H9 (cell line): ENCODE data around the gene HABP4. TPM values are rescaled to one million over a fixed set of nuclear protein-coding genes. Genes with fewer than 3 reads are reported as not detected.
A peak's percentile ranks its signal among the peaks of the same experiment; 100 is the strongest.

ENCODE experiments used
- DNase-seq: peaks from one replicate; pipeline ENCODE4 v3.0.0-alpha.2; 2017
- H2AFZ ChIP-seq: one replicate; pipeline ENCODE4 v1.6.1; 2013; ENCODE audit warnings: mild to moderate bottlenecking, low read length, control low read depth, moderate library complexity
- H2AK5ac ChIP-seq: 2 replicates; pipeline ENCODE4 v1.6.1; 2013; ENCODE audit warnings: low read length, control low read depth, mixed read lengths; ENCODE audit not compliant: insufficient read length
- H2BK120ac ChIP-seq: one replicate; pipeline ENCODE4 v1.6.1; 2013; ENCODE audit warnings: low read depth, mild to moderate bottlenecking, low read length, control low read depth, inconsistent platforms; ENCODE audit not compliant: poor library complexity, severe bottlenecking
- H2BK12ac ChIP-seq: 2 replicates; pipeline ENCODE4 v1.6.1; 2013; ENCODE audit warnings: low read length, control low read depth, mixed read lengths, low read depth; ENCODE audit not compliant: insufficient read length
- H2BK15ac ChIP-seq: 2 replicates; pipeline ENCODE4 v1.6.1; 2013; ENCODE audit warnings: low read depth, low read length, control low read depth
- H2BK20ac ChIP-seq: one replicate; pipeline ENCODE4 v1.6.1; 2013; ENCODE audit warnings: low read depth, mild to moderate bottlenecking, low read length, control low read depth, inconsistent platforms; ENCODE audit not compliant: poor library complexity, severe bottlenecking
- H2BK5ac ChIP-seq: 2 replicates; pipeline ENCODE4 v1.6.1; 2013; ENCODE audit warnings: low read length, control low read depth, mixed read lengths; ENCODE audit not compliant: insufficient read length
- H3K14ac ChIP-seq: 2 replicates; pipeline ENCODE4 v1.6.1; 2013; ENCODE audit warnings: low read length, control low read depth; ENCODE audit not compliant: insufficient read depth
- H3K18ac ChIP-seq: 2 replicates; pipeline ENCODE4 v1.6.1; 2013; ENCODE audit warnings: low read depth, mild to moderate bottlenecking, mixed read lengths, low read length, control low read depth; ENCODE audit not compliant: insufficient read length
- H3K23ac ChIP-seq: 2 replicates; pipeline ENCODE4 v1.6.1; 2013; ENCODE audit warnings: low read length, control low read depth, mixed read lengths, low read depth; ENCODE audit not compliant: insufficient read length
- H3K23me2 ChIP-seq: 2 replicates; pipeline ENCODE4 v1.6.1; 2013; ENCODE audit warnings: low read depth, mild to moderate bottlenecking, mixed read lengths, low read length, control low read depth; ENCODE audit not compliant: insufficient read length, poor library complexity, severe bottlenecking
- H3K27ac ChIP-seq: 2 replicates; pipeline ENCODE4 v1.5.1; 2013; ENCODE audit warnings: low read length, control low read depth, mixed read lengths, low read depth; ENCODE audit not compliant: insufficient read length
- H3K27me3 ChIP-seq: 2 replicates; pipeline ENCODE4 v1.6.1; 2013; ENCODE audit warnings: low read length, control low read depth, inconsistent platforms; ENCODE audit not compliant: insufficient read depth
- H3K4ac ChIP-seq: 2 replicates; pipeline ENCODE4 v1.6.1; 2013; ENCODE audit warnings: low read depth, mild to moderate bottlenecking, control low read depth, inconsistent platforms, low read length, moderate library complexity
- H3K4me1 ChIP-seq: 2 replicates; pipeline ENCODE4 v1.6.1; 2013; ENCODE audit warnings: low read length, control low read depth, inconsistent platforms; ENCODE audit not compliant: insufficient read depth
- H3K4me2 ChIP-seq: 2 replicates; pipeline ENCODE4 v1.6.1; 2013; ENCODE audit warnings: low read length, control low read depth, mixed read lengths; ENCODE audit not compliant: insufficient read length, insufficient read depth
- H3K56ac ChIP-seq: 2 replicates; pipeline ENCODE4 v1.6.1; 2013; ENCODE audit warnings: low read depth, mild to moderate bottlenecking, mixed read lengths, low read length, control low read depth; ENCODE audit not compliant: insufficient read length
- H3K79me1 ChIP-seq: 2 replicates; pipeline ENCODE4 v1.6.1; 2013; ENCODE audit warnings: low read depth, mild to moderate bottlenecking, moderate library complexity, low read length, control low read depth, inconsistent platforms; ENCODE audit not compliant: insufficient read depth, poor library complexity, severe bottlenecking
- H3K79me2 ChIP-seq: 2 replicates; pipeline ENCODE4 v1.6.1; 2013; ENCODE audit warnings: low read length, control low read depth, inconsistent platforms; ENCODE audit not compliant: insufficient read depth
- H3K9ac ChIP-seq: 2 replicates; pipeline ENCODE4 v1.6.1; 2013; ENCODE audit warnings: low read length, control low read depth, mixed read lengths; ENCODE audit not compliant: insufficient read length; ENCODE audit errors: extremely low read depth
- H3K9me3 ChIP-seq: one replicate; pipeline ENCODE4 v1.6.1; 2013; ENCODE audit warnings: low read depth, low read length, inconsistent platforms; ENCODE audit not compliant: control insufficient read depth
- H3T11ph ChIP-seq: one replicate; pipeline ENCODE4 v1.6.1; 2013; ENCODE audit warnings: mild to moderate bottlenecking, low read length, control low read depth, inconsistent platforms
- H4K20me1 ChIP-seq: one replicate; pipeline ENCODE4 v1.6.1; 2013; ENCODE audit not compliant: control insufficient read depth, insufficient read length, insufficient read depth
- H4K5ac ChIP-seq: 2 replicates; pipeline ENCODE4 v1.6.1; 2013; ENCODE audit warnings: low read depth, mild to moderate bottlenecking, mixed read lengths, low read length, control low read depth; ENCODE audit not compliant: insufficient read length
- H4K8ac ChIP-seq: replicated peaks from 2 replicates; pipeline ENCODE4 v1.6.1; 2013; ENCODE audit warnings: low read length, control low read depth, mixed read lengths, low read depth; ENCODE audit not compliant: insufficient read length
- H4K91ac ChIP-seq: 2 replicates; pipeline ENCODE4 v1.6.1; 2013; ENCODE audit warnings: low read depth, mild to moderate bottlenecking, moderate library complexity, mixed read lengths, low read length, control low read depth; ENCODE audit not compliant: insufficient read length
- H3K27ac Mint-ChIP-seq, 3 experiments: 2 replicates in 2 of 3; 3 replicates in 1 of 3; pipeline ENCODE4 v1.8.0; 2020 to 2021; ENCODE audit warnings: mixed read lengths in 3 of 3, mild to moderate bottlenecking in 1 of 3, moderate library complexity in 1 of 3
- H3K27me3 Mint-ChIP-seq: 2 replicates; pipeline ENCODE4 v1.8.0; 2021; ENCODE audit warnings: low read depth, mild to moderate bottlenecking, moderate library complexity, mixed read lengths
- H3K36me3 Mint-ChIP-seq, 3 experiments: 2 replicates in 2 of 3; 3 replicates in 1 of 3; pipeline ENCODE4 v1.8.0; 2020 to 2021; ENCODE audit warnings: low read depth in 3 of 3, mixed read lengths in 3 of 3; ENCODE audit not compliant: insufficient read depth in 1 of 3
- H3K4me1 Mint-ChIP-seq, 2 experiments: 2 replicates each; pipeline ENCODE4 v1.8.0; 2020; ENCODE audit warnings: mixed read lengths in 2 of 2
- H3K4me3 Mint-ChIP-seq, 2 experiments: 2 replicates in 1 of 2; 3 replicates in 1 of 2; pipeline ENCODE4 v1.8.0; 2020 to 2021; ENCODE audit warnings: mild to moderate bottlenecking in 2 of 2, mixed read lengths in 2 of 2, moderate library complexity in 1 of 2
- H3K9me3 Mint-ChIP-seq, 2 experiments: 2 replicates in 1 of 2; 3 replicates in 1 of 2; pipeline ENCODE4 v1.8.0; 2020; ENCODE audit warnings: mild to moderate bottlenecking in 2 of 2, mixed read lengths in 2 of 2, moderate library complexity in 1 of 2
- CTCF ChIP-seq: fragments of 200-600 bp; sonication (generic); conservative IDR thresholded peaks from 3 replicates; pipeline ENCODE4 v1.8.0; 2021; ENCODE audit warnings: antibody characterized with exemption, mild to moderate bottlenecking
- WGBS: extraction: QIAGEN DNeasy Blood & Tissue Kit; methylation state at CpG from one replicate; pipeline ENCODE4 v1.1.7; 2013; ENCODE audit warnings: missing lambda C conversion rate, low lambda C conversion rate, mixed read lengths; ENCODE audit not compliant: insufficient read length; ENCODE audit errors: extremely low coverage; 5-methylcytosine and 5-hydroxymethylcytosine counted together
- total RNA-seq: library from RNA; stranded (reverse); gene quantifications from 2 replicates; pipeline ENCODE4 v1.2.1, GENCODE V29; 2021

The HABP4 gene
- total RNA-seq, 1 experiment from 2014 or later: 7.5 TPM

DNA sequence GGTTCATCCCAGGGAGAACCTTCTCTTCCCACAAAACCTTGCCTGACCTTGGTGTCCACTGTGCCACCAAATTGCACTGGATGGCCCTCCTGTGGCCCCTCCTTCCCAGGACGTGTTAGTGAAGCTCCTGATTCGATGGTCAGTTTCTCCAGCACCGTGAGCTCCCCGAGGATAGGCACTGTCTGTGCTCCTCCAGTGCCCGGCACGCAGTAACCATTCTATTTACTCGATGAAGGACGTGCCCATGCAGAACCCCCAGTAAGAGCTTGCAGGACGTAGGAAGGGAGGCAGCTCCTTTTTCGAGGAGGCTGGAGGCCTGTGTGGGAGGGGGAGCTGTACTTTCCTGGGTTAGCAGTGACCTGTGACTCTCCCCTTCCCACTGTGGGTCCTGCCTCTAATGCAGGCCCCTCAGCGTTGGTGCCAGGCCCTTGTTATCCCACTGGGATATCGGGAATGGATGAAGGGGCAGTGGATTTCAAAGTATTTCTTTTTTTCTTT is 39.6 kb downstream of the HABP4 start:
- Mint-ChIP-seq H3K4me3 (no peak overlapping the region), H3K36me3 (peaks cover 8 to 57% (median 43%) of the 10 kb centered on the region in 3 experiments), H3K4me1 (peaks cover 6% of the 10 kb centered on the region in 2 experiments; a peak in 3 of 4 replicates), H3K27ac (peak overlapping the region in 2 of 3 experiments; percentile 51 to 60; a peak in 2 of 7 replicates), H3K27me3 (no peaks in the 10 kb centered on the region), H3K9me3 (no peaks in the 10 kb centered on the region)
- H3K4ac ChIP-seq: no peak overlapping the region
- H3K56ac ChIP-seq: no peak overlapping the region
- no peaks in the 10 kb centered on the region for H3K27me3 ChIP-seq
- H3K18ac ChIP-seq: no peak overlapping the region
- H2AFZ ChIP-seq: no peak overlapping the region
- H3K23ac ChIP-seq: no peak overlapping the region
- H3K79me1 ChIP-seq: no peaks in the 10 kb centered on the region
- no peak overlapping the region for H3K9ac ChIP-seq
- H3K14ac ChIP-seq: no peak overlapping the region
- no peaks in the 10 kb centered on the region for H3K79me2 ChIP-seq
- no peak overlapping the region for H3K4me2 ChIP-seq
- H4K8ac ChIP-seq: no peak overlapping the region
- no peaks in the 10 kb centered on the region for H4K20me1 ChIP-seq
- H3K9me3 ChIP-seq: no peaks in the 10 kb centered on the region
- no peak overlapping the region for H3T11ph ChIP-seq
- TF ChIP-seq CTCF: no peak
- no peak overlapping the region for H2AK5ac ChIP-seq
- no peak overlapping the region for H2BK120ac ChIP-seq
- WGBS: no CpG with 5 or more reads among the region's 12 CpGs
- H2BK12ac ChIP-seq: no peak overlapping the region
- H3K23me2 ChIP-seq: no peaks in the 10 kb centered on the region
- no peak overlapping the region for H2BK15ac ChIP-seq
- no peak overlapping the region for H3K27ac ChIP-seq
- no peak for DNase-seq
- H2BK20ac ChIP-seq: no peak overlapping the region
- H4K5ac ChIP-seq: no peak overlapping the region
- no peak overlapping the region for H4K91ac ChIP-seq
- H2BK5ac ChIP-seq: no peak overlapping the region
- peaks cover 4% of the 10 kb centered on the region; the same call in 1 of the 2 replicates for H3K4me1 ChIP-seq
